GM23338 (cell line): Measurements from ENCODE around the gene TMEM37. TPM values are rescaled to one million over a fixed set of nuclear protein-coding genes. Genes with fewer than 3 reads are reported as not detected.

ENCODE experiments used
- ATAC-seq: fragments of 200-7000 bp; cut with Tn5 transposase; 3 replicates; pipeline ENCODE4 v1.9.1; 2020
- DNase-seq: peaks from one replicate; pipeline ENCODE4 v3.0.0-alpha.2; 2015; ENCODE audit warnings: low spot score
- H2AFZ ChIP-seq: fragments of 200-600 bp; sonication (generic); 2 replicates; pipeline ENCODE4 v1.8.0; 2016; ENCODE audit warnings: antibody characterized with exemption, mild to moderate bottlenecking, moderate library complexity
- H3F3A ChIP-seq: fragments of 200-600 bp; sonication (generic); replicated peaks from 2 replicates; pipeline ENCODE4 v1.8.0; 2017; ENCODE audit warnings: antibody characterized with exemption, mixed run types, low read depth
- H3K27ac ChIP-seq: fragments of 200-600 bp; sonication (generic); 2 replicates; pipeline ENCODE4 v1.6.1; 2016; ENCODE audit warnings: low read depth
- H3K27me3 ChIP-seq: fragments of 200-600 bp; sonication (generic); 2 replicates; pipeline ENCODE4 v1.8.0; 2016; ENCODE audit warnings: mild to moderate bottlenecking, mixed run types, moderate library complexity; ENCODE audit not compliant: insufficient read depth
- H3K36me3 ChIP-seq: fragments of 200-600 bp; sonication (generic); 2 replicates; pipeline ENCODE4 v1.8.0; 2016; ENCODE audit warnings: mild to moderate bottlenecking; ENCODE audit not compliant: insufficient read depth
- H3K4me1 ChIP-seq: fragments of 200-600 bp; sonication (generic); 2 replicates; pipeline ENCODE4 v1.8.0; 2016; ENCODE audit warnings: mild to moderate bottlenecking, moderate library complexity; ENCODE audit not compliant: insufficient read depth
- H3K4me2 ChIP-seq: fragments of 200-600 bp; sonication (generic); 2 replicates; pipeline ENCODE4 v1.7.1; 2017; ENCODE audit warnings: mixed run types
- H3K4me3 ChIP-seq: fragments of 200-600 bp; sonication (generic); 2 replicates; pipeline ENCODE4 v1.6.1; 2016; ENCODE audit warnings: mixed run types
- H3K79me2 ChIP-seq: fragments of 200-600 bp; sonication (generic); replicated peaks from 2 replicates; pipeline ENCODE4 v1.8.0; 2017; ENCODE audit warnings: mild to moderate bottlenecking; ENCODE audit not compliant: insufficient read depth
- H3K9me2 ChIP-seq: fragments of 200-600 bp; sonication (generic); 2 replicates; pipeline ENCODE4 v1.8.0; 2017; ENCODE audit not compliant: insufficient read depth
- H4K20me1 ChIP-seq: fragments of 200-600 bp; sonication (generic); replicated peaks from 2 replicates; pipeline ENCODE4 v1.8.0; 2017; ENCODE audit warnings: mild to moderate bottlenecking; ENCODE audit not compliant: insufficient read depth
- H3K27ac Mint-ChIP-seq: 2 replicates; pipeline ENCODE4 v1.8.0; 2020; ENCODE audit warnings: inconsistent platforms, mild to moderate bottlenecking, moderate library complexity, mixed read lengths
- H3K27me3 Mint-ChIP-seq: 3 replicates; pipeline ENCODE4 v1.8.0; 2022; ENCODE audit warnings: low read depth, mild to moderate bottlenecking, moderate library complexity, mixed read lengths, inconsistent platforms; ENCODE audit not compliant: insufficient read depth, poor library complexity
- H3K36me3 Mint-ChIP-seq: 3 replicates; pipeline ENCODE4 v1.8.0; 2021; ENCODE audit warnings: low read depth, mild to moderate bottlenecking, inconsistent platforms, moderate library complexity, mixed read lengths
- H3K4me1 Mint-ChIP-seq: 3 replicates; pipeline ENCODE4 v1.8.0; 2020; ENCODE audit warnings: mild to moderate bottlenecking, inconsistent platforms, mixed read lengths
- H3K4me3 Mint-ChIP-seq: 3 replicates; pipeline ENCODE4 v1.8.0; 2021; ENCODE audit warnings: moderate library complexity, mild to moderate bottlenecking, inconsistent platforms, mixed read lengths
- H3K9me3 Mint-ChIP-seq: 3 replicates; pipeline ENCODE4 v1.8.0; 2020; ENCODE audit warnings: moderate library complexity, mild to moderate bottlenecking, inconsistent platforms, mixed read lengths
- CREB1 ChIP-seq: fragments of 250-450 bp; sonication (Bioruptor Pico); IDR thresholded peaks from 2 replicates; pipeline ENCODE4 v1.5.0; 2020; ENCODE audit warnings: low read depth, mild to moderate bottlenecking, moderate library complexity
- CTCF ChIP-seq, 2 experiments: fragments of 200-600 bp in 1 of 2; sonication (generic) in 1 of 2; conservative IDR thresholded peaks; 2 replicates each; pipeline versions ENCODE4 v1.5.1 to v1.6.1; 2016 to 2017; ENCODE audit warnings: antibody characterized with exemption in 2 of 2, low read depth in 2 of 2, mild to moderate bottlenecking in 2 of 2, moderate library complexity in 1 of 2
- EZH2phosphoT487 ChIP-seq: fragments of 200-600 bp; sonication (generic); IDR thresholded peaks from one replicate; pipeline ENCODE4 v1.8.1; 2018; ENCODE audit warnings: antibody characterized with exemption; ENCODE audit not compliant: unreplicated experiment
- NANOG ChIP-seq: IDR thresholded peaks from 2 replicates; pipeline ENCODE4 v1.6.1; 2016; ENCODE audit warnings: antibody characterized with exemption, borderline replicate concordance
- POLR2AphosphoS5 ChIP-seq: IDR thresholded peaks from 2 replicates; pipeline ENCODE4 v1.6.1; 2016; ENCODE audit warnings: antibody characterized with exemption, low read depth
- STAT1 ChIP-seq: IDR thresholded peaks from one replicate; pipeline ENCODE4 v1.6.1; 2016; ENCODE audit warnings: antibody characterized with exemption; ENCODE audit not compliant: unreplicated experiment
- ZNF114 ChIP-seq: fragments of 250-450 bp; sonication (Bioruptor Pico); IDR thresholded peaks from 2 replicates; pipeline ENCODE4 v1.5.0; 2020; ENCODE audit warnings: mild to moderate bottlenecking, moderate library complexity
- ZNF331 ChIP-seq: fragments of 250-450 bp; sonication (Bioruptor Pico); IDR thresholded peaks from 2 replicates; pipeline ENCODE4 v1.5.0; 2020; ENCODE audit warnings: low read depth, mild to moderate bottlenecking, moderate library complexity
- polyA plus RNA-seq: library from polyadenylated mRNA; unstranded; fragments of >200 nt; fragmentation: Nextera tagmentation; extraction: Ambion mirVana; gene quantifications from 2 replicates; pipeline ENCODE4 v1.2.1, GENCODE V29; 2016
- total RNA-seq: library from RNA; depleted of rRNA; stranded (reverse); fragments of >200 nt; shearing (Covaris generic); gene quantifications from 2 replicates; pipeline ENCODE4 v1.2.3, GENCODE V29; 2014
- TF ChIP-seq, protein P1 (sequence below): IDR thresholded peaks from 2 replicates; pipeline ENCODE4 v1.6.1; 2016; ENCODE audit warnings: antibody characterized with exemption
- TF ChIP-seq, protein P2 (sequence below): IDR thresholded peaks from one replicate; pipeline ENCODE4 v1.6.1; 2018; ENCODE audit warnings: antibody characterized with exemption; ENCODE audit not compliant: unreplicated experiment
- TF ChIP-seq, protein P3 (sequence below): fragments of 250-450 bp; sonication (Bioruptor Pico); IDR thresholded peaks from 2 replicates; pipeline ENCODE4 v1.5.0; 2020; ENCODE audit warnings: mild to moderate bottlenecking, moderate library complexity

Gene TMEM37
- total and polyA plus RNA-seq, 2 experiments from 2014 or later: 8.6 to 8.8 TPM

DNA sequence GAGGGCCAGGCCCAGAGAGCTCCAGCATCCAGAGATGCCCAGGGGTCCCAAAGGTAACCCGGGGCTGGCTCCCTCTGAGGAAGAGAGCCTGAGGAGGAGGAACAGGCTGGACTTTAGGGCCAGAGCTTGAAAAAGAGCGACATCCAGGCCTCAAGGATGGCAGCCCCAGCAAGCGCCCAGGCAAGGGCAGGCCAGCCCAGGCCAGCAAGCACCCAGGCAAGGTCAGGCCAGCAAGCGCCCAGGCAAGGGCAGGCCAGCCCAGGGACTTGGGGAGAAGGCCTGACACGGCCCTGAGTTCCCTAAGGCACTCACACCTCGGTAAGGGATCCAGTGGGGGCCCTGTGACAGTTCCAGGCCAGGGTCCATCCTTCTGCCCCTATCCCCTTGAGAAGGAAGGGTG, 34.5 kb upstream of the TMEM37 start:
- no peak overlapping the region for H3K27ac ChIP-seq
- H3K9me2 ChIP-seq: no peaks in the 10 kb centered on the region
- DNase-seq: no peak
- TF ChIP-seq ZNF331: no peak
- no peak for TF ChIP-seq STAT1
- no peak for TF ChIP-seq CTCF (conservative IDR thresholded peaks at IDR 0.05; ENCODE audit: low read depth in 2 of 2)
- TF ChIP-seq, protein P1, sequence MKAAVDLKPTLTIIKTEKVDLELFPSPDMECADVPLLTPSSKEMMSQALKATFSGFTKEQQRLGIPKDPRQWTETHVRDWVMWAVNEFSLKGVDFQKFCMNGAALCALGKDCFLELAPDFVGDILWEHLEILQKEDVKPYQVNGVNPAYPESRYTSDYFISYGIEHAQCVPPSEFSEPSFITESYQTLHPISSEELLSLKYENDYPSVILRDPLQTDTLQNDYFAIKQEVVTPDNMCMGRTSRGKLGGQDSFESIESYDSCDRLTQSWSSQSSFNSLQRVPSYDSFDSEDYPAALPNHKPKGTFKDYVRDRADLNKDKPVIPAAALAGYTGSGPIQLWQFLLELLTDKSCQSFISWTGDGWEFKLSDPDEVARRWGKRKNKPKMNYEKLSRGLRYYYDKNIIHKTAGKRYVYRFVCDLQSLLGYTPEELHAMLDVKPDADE: no peak
- TF ChIP-seq NANOG: no peak
- TF ChIP-seq EZH2phosphoT487: no peak
- TF ChIP-seq, protein P2, sequence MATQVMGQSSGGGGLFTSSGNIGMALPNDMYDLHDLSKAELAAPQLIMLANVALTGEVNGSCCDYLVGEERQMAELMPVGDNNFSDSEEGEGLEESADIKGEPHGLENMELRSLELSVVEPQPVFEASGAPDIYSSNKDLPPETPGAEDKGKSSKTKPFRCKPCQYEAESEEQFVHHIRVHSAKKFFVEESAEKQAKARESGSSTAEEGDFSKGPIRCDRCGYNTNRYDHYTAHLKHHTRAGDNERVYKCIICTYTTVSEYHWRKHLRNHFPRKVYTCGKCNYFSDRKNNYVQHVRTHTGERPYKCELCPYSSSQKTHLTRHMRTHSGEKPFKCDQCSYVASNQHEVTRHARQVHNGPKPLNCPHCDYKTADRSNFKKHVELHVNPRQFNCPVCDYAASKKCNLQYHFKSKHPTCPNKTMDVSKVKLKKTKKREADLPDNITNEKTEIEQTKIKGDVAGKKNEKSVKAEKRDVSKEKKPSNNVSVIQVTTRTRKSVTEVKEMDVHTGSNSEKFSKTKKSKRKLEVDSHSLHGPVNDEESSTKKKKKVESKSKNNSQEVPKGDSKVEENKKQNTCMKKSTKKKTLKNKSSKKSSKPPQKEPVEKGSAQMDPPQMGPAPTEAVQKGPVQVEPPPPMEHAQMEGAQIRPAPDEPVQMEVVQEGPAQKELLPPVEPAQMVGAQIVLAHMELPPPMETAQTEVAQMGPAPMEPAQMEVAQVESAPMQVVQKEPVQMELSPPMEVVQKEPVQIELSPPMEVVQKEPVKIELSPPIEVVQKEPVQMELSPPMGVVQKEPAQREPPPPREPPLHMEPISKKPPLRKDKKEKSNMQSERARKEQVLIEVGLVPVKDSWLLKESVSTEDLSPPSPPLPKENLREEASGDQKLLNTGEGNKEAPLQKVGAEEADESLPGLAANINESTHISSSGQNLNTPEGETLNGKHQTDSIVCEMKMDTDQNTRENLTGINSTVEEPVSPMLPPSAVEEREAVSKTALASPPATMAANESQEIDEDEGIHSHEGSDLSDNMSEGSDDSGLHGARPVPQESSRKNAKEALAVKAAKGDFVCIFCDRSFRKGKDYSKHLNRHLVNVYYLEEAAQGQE: no peak
- TF ChIP-seq POLR2AphosphoS5: no peak
- no peak for TF ChIP-seq ZNF114 (CRISPR knock-in tag)
- no peak for TF ChIP-seq CREB1
- TF ChIP-seq, protein P3, sequence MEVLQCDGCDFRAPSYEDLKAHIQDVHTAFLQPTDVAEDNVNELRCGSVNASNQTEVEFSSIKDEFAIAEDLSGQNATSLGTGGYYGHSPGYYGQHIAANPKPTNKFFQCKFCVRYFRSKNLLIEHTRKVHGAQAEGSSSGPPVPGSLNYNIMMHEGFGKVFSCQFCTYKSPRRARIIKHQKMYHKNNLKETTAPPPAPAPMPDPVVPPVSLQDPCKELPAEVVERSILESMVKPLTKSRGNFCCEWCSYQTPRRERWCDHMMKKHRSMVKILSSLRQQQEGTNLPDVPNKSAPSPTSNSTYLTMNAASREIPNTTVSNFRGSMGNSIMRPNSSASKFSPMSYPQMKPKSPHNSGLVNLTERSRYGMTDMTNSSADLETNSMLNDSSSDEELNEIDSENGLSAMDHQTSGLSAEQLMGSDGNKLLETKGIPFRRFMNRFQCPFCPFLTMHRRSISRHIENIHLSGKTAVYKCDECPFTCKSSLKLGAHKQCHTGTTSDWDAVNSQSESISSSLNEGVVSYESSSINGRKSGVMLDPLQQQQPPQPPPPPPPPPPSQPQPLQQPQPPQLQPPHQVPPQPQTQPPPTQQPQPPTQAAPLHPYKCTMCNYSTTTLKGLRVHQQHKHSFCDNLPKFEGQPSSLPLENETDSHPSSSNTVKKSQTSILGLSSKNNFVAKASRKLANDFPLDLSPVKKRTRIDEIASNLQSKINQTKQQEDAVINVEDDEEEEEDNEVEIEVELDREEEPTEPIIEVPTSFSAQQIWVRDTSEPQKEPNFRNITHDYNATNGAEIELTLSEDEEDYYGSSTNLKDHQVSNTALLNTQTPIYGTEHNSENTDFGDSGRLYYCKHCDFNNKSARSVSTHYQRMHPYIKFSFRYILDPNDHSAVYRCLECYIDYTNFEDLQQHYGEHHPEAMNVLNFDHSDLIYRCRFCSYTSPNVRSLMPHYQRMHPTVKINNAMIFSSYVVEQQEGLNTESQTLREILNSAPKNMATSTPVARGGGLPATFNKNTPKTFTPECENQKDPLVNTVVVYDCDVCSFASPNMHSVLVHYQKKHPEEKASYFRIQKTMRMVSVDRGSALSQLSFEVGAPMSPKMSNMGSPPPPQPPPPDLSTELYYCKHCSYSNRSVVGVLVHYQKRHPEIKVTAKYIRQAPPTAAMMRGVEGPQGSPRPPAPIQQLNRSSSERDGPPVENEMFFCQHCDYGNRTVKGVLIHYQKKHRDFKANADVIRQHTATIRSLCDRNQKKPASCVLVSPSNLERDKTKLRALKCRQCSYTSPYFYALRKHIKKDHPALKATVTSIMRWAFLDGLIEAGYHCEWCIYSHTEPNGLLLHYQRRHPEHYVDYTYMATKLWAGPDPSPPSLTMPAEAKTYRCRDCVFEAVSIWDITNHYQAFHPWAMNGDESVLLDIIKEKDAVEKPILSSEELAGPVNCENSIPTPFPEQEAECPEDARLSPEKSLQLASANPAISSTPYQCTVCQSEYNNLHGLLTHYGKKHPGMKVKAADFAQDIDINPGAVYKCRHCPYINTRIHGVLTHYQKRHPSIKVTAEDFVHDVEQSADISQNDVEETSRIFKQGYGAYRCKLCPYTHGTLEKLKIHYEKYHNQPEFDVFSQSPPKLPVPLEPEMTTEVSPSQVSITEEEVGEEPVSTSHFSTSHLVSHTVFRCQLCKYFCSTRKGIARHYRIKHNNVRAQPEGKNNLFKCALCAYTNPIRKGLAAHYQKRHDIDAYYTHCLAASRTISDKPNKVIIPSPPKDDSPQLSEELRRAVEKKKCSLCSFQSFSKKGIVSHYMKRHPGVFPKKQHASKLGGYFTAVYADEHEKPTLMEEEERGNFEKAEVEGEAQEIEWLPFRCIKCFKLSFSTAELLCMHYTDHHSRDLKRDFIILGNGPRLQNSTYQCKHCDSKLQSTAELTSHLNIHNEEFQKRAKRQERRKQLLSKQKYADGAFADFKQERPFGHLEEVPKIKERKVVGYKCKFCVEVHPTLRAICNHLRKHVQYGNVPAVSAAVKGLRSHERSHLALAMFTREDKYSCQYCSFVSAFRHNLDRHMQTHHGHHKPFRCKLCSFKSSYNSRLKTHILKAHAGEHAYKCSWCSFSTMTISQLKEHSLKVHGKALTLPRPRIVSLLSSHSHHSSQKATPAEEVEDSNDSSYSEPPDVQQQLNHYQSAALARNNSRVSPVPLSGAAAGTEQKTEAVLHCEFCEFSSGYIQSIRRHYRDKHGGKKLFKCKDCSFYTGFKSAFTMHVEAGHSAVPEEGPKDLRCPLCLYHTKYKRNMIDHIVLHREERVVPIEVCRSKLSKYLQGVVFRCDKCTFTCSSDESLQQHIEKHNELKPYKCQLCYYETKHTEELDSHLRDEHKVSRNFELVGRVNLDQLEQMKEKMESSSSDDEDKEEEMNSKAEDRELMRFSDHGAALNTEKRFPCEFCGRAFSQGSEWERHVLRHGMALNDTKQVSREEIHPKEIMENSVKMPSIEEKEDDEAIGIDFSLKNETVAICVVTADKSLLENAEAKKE (CRISPR knock-in tag): no peak
- no peaks in the 10 kb centered on the region for H3K79me2 ChIP-seq
- H3F3A ChIP-seq: no peaks in the 10 kb centered on the region
- no peak overlapping the region for H3K4me2 ChIP-seq
- Mint-ChIP-seq H3K36me3 (no peaks in the 10 kb centered on the region; the same call in 2 of the 3 replicates), H3K4me3 (no peak overlapping the region), H3K27ac (no peak overlapping the region), H3K27me3 (peaks cover 10% of the 10 kb centered on the region), H3K9me3 (no peaks in the 10 kb centered on the region), H3K4me1 (peaks cover 8% of the 10 kb centered on the region)
- no peaks in the 10 kb centered on the region for H3K27me3 ChIP-seq
- no peak overlapping the region for H3K4me3 ChIP-seq
- H2AFZ ChIP-seq: no peak overlapping the region
- no peaks in the 10 kb centered on the region for H3K4me1 ChIP-seq
- no peak for ATAC-seq
- H3K36me3 ChIP-seq: no peaks in the 10 kb centered on the region
- no peaks in the 10 kb centered on the region for H4K20me1 ChIP-seq
